ENCODE measurements around the gene SMO.
"Not testable (repeated sequence)": the region's sequence is repeated elsewhere in the genome, so short reads cannot be mapped to it uniquely, and the experiment has no call there.

Gene SMO

DNA sequence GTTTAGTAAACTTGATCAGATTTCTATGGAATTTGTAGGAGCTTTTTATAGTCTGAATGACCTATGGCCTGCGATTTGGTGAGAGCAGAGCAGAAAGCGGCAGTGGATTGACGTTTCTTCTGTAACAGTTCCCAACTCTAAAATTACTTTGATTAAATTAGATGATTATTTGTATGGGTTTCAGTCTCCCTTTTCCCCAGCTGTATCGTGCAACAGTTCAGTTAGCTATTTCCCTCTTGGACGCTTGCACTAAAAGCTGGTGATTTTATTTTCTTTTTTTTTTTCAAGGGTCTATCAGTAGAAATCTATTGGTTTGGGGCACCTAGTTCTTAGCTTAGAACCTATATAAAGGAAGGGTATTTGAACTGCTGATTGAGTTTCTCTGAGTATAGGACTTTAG, 43.2 kb downstream of the SMO start:
- DNase-seq (ENCODE audit: low read depth, low spot score): no peak

DNA sequence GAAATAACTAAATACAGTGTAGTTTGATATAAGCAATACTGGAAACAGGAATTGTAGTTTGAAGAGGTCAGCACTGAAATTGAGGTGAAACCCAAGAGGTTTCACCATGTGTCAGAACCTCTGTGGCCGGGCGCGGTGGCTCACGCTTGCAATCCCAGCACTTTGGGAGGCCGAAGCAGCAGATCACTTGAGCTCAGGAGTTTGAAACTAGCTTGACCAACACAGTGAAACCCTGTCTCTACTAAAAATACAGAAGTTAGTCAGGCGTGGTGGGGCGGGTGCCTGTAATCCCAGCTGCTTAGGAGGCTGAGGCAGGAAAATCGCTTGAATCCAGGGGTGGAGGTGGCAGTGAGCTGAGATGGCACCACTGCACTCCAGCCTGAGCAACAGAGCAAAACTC, 50.1 kb downstream of the SMO start:
- DNase-seq (ENCODE audit: low read depth, low spot score): no peak

DNA sequence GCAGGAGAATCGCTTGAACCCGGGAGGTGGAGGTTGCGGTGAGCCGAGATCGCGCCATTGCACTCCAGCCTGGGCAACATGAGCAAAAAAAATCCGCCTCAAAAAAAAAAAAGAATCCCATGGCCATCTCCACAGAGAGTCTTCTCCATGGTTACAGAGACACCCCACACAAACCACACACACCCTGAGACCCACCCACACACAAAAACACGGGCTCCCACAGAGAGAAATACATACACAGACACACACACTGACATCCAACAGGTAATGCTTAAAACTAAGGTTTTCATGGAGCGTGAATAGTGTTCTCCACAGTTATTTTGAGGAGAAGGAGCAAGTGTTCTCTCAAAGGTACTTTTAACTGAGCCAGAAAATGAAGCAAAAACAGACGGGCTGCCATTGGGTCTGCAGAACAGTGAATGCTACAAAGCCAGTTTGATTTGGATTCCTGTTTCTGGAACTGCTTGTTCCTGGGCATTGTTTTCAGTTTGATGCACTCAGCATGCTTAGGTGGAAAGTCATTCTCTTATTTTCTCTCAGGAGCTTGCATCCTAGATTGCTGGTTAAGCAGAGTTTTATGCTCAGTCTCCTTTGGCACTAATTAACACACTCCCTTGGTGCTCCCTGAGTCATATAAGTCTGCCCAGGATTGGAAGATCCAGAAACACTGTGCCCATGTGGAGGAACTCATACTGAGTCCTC, 51.8 kb downstream of the SMO start:
- no peak for DNase-seq (ENCODE audit: low read depth, low spot score)

DNA sequence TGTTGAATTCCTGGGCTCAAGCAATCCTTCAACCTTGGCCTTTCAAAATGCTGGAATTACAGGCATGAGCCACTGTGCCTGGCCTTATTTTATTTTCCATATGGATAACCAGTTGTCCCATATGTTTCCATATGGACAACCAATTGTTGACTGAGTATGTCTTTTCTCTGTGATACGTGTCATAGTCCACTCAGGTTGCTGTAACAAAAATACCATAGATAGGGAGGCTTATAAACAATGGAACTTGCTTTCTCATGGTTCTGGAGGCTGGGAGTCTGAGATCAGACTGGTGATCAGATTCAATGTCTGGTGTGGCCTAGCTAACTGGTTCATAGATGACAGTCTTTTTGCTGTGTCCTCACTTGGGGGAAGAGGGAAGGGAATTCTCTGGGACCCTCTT, 55.8 kb downstream of the SMO start:
- no peak for DNase-seq (ENCODE audit: low read depth, low spot score)

DNA sequence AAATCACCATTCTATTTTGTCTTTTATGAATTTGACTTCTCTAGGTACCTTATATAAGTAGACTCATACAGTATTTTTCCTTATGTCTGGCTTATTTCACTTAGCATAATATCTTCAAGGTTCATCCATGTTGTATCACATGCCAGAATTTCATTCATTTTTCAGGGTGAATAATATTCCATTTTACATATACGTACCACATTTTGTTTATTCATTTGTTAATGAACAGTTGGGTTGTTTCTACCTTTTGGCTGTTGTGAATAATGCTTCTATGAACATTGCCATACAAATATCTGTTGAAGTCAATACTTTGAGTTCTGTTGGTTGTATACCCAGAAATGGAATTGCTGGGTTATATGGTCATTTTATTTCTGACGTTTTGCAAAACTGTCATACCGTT, 57.1 kb downstream of the SMO start:
- no peak for DNase-seq (ENCODE audit: low read depth, low spot score)

DNA sequence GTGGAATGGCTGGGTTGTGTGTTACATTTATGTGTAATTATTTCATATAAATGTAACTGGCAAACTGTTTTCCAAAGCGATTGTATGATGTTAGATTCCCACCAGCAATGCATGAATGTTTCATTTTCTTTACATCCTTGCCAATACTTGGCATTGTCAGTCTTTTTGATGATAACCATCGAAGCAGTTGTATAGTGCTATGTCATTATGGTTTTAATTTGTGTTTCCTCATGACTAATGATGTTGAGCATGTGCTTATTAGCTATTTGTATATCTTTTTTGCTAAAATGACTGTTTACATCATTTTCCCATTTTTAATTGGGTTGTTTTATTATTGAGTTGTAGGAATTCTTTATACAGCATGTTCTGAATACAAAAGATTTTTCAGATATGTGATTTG, 58.7 kb downstream of the SMO start:
- no peak for DNase-seq (ENCODE audit: low read depth, low spot score)

DNA sequence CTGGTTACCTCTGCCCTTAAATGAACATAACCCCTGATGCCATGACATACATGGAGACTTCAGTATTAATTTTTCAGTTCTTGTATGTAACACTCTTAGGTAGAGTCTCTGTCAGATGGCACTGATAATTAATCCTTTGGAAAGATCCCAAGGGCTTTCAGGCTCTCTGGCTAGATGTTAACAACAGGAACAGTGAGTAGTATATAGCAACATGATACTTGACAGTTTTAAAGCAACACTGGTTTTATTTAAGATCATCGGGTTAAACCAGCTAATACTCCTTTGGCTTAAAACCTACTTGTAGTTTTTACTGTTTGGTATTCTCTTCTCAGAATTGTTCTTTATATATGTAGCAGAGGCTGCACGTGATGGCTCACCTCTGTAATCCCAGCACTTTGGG, 63.7 kb downstream of the SMO start:
- no peak for DNase-seq (ENCODE audit: low read depth, low spot score)

DNA sequence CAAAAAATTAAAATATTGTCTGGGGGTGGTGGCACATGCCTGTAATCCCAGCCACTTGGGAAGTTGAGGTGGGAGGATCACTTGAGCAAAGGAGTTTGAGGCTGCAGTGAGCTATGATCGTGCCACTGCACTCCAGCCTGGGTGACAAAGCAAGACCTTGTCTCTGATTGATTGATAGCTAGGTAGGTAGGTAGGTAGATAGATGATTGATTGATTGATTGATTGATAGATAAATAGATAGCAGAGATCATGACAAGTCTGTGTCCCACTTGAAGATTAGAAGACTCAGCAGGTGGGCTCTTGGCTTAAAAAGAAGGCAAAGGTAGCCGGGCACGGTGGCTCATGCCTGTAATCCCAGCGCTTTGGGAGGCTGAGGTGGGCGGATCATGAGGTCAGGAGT, 64.2 kb downstream of the SMO start:
- not testable (repeated sequence) for DNase-seq (ENCODE audit: low read depth, low spot score)

DNA sequence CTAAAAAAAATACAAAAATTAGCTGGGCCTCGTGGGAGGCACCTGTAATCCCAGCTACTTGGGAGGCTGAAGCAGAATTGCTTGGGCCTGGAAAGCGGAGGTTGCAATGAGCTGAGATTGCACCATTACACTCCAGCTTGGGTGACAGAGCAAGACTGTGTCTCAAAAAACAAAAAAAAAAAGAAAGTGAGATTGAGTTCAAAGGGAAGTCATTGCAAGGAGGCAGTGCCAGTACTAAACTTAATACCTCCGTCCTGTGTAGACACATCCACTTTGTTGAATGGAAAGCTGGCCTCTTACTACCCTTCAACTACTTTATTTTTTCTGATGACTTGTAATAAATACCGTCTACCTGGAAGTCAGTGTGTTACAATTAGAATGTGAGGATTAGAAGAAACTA, 67.4 kb downstream of the SMO start:
- no peak for DNase-seq (ENCODE audit: low read depth, low spot score)

DNA sequence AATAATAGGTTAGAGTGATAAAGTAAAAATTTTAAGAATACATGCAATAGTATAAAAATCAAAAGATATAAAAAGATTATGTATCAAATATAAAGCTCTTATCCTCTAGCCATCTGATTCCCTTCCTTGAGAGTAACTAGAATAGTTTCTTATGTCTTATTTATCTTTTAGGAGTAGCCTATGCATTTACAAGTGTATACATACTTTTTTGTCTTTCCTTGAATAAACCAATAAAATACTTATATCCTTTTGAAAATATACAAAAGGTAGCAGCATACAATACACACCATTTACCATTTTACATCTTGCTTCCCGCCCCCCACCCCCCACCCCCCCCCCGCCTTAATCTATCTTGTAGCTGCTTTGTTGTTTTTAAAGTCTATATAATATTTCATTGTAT, 67.8 kb downstream of the SMO start:
- no peak for DNase-seq (ENCODE audit: low read depth, low spot score)

DNA sequence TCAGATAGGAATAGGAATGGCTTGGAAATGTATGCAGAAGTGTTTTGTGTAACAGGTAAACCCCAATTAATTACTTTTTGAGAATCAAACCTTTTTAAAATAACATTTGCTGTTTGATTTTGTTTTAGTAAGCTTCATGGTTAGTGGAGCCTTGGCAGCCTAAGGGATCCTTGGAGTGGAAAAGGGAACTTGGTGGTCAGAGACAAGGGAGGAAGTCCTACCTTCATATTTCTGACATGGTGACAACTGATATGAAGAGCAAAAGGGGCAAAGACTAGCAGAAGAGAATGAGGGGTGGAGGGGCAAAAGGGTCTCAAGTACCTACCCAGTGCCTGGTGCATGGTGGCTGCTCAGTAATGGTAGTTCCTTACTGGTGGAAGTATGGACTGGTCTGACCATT, 68.7 kb downstream of the SMO start:
- no peak for DNase-seq (ENCODE audit: low read depth, low spot score)

DNA sequence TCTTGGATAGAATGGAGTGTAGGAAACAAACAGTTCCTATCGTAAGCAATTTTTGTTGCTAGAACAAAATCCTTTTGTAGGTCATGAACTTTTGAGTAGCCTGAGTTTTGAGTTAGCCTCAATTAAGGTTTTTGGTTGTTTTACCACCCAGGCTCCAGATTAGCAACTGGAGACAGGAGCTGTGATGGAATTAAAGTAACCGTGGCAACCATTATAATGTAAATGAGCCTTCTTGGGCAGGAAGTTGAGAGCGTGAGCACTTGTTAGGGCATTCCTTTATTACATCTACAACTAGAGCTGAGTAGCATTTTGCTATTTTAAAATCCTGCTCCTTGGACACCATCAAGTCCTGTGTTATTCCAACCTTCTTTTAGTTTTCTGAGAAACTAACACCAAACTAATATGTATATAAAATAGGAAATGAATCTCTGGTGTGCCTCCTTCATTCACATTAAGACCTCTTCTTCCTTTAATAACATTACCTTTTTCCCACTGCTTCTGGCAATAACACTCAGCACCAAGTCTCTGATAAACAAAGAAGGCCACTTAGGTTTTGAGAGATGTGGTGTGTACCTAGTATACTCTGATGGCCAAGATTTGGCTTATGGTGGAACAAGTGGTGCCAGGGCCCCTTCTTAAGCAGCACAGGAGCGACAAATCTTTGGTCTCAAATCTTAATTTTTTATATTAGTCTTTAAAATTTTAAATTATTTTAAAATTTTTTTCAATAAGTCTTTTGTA, 70.4 kb downstream of the SMO start:
- no peak for DNase-seq (ENCODE audit: low read depth, low spot score)

DNA sequence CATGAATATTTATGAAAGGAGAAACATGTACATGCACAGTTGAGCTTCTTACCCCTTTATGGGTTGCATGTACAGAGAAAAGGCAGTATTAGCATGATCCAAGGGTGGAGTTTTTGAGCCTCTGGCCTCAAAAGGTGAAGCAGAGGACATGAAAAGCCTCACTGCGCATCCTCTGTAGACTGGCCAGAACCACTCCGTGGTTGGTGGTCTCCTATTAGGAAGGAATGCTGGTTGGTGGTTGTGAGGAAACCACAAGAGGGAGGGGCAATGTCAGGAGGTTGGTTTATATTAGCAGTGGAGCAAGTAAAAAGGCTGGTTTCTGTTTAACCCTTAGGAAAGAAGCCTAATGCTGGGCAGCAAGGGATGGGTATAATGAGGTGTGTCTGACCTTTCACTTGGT, 73.9 kb downstream of the SMO start:
- no peak for DNase-seq (ENCODE audit: low read depth, low spot score)
